GM18909 (cell line): Measurements from ENCODE around the gene HINT1.
"Not testable (repeated sequence)": the region's sequence is repeated elsewhere in the genome, so short reads cannot be mapped to it uniquely, and the experiment has no call there.

ENCODE experiments used
- ATAC-seq: cut with Tn5 transposase; IDR thresholded peaks from one replicate; pipeline ENCODE4 v1.9.1; 2021; ENCODE audit warnings: mild to moderate bottlenecking; ENCODE audit not compliant: unreplicated experiment, poor library complexity

Gene HINT1

DNA sequence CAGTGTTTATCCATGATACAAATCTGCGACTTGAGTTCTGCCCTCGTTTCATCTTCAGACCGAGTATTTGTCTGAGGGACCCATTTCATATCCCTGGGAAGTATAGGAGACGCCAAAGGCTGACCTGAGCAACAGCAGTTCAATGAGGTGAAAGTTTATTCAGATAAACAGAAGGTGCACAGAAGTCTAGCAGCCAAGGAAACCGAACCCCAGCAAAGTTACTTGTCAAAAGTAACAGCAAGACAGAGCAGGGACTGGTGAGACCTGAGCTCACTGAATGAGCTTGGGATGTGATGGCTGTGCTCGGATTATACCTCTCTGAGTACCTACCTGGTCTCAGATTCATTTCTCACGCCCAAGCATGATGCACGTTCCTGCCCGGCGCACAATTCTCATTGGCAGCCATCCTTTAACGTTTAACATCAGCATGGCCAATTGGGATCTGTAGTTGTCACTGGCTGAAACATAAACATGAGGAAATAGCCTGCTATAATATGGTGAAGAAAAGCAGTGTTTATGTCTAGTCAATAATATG is 6.3 kb upstream of the HINT1 start:
- no peak for ATAC-seq

DNA sequence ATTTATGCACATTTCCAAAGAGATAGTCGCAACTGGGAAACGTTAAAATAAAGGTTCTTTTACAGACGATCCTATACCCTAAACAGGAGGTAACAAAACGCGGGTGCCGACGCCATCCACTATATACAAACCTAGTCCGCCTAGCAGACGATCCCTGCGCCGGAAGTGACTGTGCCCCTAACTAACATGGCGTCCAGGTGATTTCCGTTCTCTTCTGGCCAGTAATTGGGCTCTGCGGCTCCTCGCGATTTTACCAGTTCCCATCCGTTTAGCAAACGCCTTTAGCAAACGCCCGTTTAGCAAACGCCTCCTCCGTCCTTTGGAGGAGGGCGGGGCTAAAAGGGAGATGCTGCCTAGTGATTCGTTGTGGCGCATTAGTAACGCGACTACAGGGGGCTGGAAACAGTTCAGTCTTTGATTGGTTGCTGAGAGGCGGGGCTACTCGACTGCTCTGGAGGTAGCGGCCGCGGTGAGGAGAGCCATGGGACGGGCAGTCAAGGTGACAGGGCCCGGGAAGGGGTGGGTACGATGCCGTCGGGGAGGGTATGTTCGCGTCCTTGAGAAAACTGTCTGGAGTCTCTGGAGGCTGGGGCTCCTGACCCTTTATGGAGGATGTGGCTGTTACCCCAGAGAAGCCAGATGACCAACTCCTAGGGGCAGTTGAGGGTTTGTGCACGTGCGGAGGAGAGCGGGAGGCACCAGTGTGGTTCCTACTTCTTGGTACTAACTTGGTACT is 5.7 kb upstream of the HINT1 start, which contains the start of gene LYRM7:
Gene LYRM7, plus strand, starts transcription at position 405 of the 736 bp plus-strand sequence. Its CDS starts 77 bp downstream, at position 482.
- peak; percentile 98 for ATAC-seq

DNA sequence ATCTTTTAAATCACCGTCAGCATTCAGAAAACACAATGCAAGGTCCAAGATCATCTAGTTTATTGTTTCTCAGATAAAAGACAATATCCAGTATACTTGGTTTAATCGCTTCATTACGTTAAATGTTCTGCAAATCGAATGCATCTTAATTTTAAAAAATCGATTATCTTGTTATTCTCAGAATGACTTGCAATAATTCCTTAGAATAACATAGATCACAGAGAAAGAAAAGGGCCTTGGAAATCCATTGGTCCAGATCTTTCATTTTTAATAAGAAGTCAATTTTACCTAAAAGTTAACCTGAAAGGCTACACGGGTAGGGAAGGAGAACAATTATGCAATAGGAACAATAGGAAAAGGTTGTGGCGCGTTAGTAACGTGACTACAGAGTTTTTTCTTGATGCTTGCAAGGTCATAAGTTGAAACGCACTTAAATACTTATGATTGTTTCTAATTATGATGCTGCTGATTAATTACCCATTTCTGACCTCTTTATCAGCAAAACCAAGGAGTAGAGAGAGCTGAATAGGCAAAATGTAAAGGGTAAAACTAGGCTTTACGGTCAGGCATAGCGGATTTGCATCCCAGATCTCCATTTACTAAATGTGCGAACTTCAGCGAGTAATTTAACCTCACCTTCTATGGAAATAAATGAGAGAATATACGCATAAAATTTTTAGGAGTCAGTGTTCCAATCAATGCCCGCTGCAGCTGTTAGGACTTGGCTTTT is 4.9 kb upstream of the HINT1 start:
- ATAC-seq, result no peak

DNA sequence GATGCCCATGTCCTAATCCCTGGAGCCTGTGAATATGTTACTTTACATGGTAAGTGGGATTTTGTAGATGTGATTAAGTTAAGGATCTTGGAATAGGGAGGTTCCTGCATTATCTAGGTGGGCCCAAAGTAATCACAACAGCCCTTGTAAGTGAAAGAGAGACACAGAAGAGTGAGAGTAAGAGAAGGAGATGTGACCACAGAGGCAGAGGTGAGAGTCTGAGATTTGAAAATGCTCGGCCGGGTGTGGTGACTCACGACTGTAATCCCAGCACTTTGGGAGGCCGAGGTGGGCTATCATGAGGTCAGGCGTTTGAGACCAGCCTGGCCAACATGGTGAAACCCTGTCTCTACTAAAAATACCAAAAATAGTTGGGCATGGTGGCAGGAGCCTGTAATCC is 2.6 kb upstream of the HINT1 start:
- no peak for ATAC-seq

DNA sequence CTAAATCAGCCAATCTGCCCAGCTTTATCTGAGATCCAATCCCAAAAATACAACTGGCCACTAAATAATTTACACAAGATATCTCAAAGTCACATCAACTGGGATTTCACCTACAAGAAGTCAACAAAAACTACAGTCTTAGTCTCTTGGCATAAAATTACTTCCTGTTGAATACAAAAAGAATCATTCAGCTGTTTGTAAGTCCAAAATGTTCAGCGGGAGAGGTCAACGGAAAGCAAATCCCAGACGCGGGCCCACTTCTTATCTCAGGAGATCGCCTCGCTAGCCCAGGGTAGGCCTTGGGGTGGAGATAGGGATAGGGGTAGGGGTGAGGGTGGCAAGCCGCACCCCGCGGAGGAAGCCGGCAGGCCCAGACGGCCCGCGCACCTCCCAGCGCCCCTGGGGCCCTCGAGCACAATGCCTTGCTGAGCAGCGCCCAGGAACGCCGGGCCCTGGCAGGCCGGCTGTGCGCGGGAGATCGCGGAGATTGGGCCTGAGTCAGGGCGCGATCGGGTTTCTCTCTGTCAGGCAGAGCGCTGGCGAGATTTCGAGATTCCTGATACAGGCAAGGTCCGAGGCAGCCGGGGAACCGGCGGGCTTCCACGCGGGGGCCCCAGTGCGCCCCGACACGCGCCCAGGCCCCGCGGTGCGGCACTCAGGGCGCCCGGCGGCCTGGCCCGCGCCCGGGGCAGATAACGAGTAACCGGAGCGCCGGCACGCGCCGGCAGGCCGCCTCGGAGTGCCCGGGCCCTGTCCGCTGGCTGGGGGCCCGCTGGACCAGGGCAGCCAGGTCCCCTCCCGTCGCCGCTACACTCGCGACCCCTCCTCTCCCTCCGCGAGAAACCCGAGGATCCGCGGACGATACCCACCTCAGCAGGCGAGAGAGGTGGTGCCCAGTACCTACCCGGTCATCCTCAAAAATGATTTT is 601 bp downstream of the HINT1 start:
- ATAC-seq, result peak; percentile 76

DNA sequence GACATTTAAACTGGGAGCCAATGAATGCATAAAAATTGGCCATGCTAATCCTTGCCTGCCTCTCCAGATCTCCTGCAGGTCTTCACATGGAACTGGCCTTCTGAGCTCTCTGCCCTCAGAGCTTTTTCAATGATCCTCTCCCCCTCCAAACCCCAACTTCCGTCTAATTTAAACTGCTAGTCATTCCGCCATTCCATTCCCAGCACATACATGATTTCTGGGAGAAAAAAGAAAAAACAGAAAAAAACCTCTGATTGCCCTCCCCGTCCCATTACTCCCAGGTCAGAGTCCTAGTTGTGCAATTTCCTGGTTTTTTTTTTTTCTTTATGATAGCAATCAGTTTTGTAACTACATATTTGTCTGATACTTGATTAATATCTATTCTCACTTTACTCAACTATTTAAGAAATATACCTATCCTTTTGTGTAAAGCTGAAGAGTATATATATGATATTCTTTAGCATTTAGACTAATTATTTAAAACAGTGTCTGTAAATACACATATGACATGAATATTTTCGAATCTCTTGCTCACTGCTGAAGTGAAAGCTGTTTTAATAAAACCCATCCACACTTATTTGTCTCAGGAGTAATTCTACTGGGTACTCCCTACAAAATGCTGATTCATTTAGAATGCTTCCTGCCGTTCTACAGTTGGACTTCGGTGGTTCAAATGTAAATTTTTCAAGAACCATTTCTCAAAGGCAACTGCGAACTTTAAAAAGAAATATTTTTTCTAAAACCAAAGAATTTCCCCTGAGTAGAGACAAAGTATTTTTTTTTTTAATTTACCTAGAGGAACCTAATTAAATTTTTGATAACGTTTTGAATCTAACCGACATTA is 1.6 kb downstream of the HINT1 start:
- no peak for ATAC-seq

DNA sequence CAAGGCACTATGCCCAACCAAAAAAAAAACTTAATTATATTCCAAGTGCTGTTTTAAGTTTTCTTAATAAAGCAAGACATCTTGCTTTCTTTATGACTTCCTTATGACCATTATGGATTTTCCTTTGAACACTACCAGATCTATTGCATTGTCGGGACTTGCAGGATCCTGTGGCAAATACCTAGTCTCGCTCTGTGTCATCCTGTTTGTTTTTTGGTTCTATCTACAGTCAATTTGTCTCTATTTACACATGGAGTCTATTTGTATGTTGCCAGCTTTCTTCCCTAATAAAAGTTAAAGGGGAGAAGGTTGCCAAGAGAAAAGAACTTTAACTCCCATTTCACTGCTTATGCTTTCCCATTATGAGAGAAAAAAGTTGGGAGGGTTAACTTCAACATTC is 4.9 kb downstream of the HINT1 start:
- no peak for ATAC-seq

DNA sequence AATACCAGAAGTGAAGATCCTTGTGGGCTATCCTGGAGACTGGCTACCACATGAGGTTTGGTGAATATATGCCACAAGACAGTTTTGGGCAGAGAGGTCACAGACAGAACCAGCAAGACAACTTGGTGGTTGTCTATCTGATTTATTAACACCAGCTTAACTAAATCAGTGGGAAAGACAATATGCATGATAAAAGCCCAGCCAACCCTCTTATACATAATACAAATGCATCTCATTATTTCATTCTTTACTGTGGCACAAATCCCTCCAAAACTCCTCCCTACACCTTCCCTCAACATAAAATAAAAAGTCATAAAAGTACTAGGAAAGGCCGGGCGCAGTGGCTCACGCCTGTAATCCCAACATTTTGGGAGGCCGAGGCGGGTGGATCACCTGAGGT is 8.1 kb downstream of the HINT1 start:
- no peak for ATAC-seq

DNA sequence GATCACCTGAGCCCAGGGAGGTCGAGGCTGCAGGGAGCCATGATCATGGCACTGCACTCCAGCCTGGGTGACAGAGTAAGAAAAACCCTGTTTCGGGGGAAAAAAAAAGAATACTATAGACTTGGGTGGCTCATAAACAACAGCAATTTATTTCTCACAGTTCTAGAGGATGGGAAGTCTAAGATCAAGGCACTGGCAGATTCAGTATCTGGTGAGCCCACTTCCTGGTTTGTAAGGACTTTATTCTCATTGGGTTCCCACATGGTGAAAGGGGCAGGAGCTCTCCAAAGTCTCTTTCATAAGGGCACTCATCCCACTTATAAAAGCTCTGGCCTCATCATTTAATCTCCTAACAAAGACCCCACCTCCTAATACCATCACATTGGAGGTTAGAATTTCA is 8.7 kb downstream of the HINT1 start:
- no peak for ATAC-seq

DNA sequence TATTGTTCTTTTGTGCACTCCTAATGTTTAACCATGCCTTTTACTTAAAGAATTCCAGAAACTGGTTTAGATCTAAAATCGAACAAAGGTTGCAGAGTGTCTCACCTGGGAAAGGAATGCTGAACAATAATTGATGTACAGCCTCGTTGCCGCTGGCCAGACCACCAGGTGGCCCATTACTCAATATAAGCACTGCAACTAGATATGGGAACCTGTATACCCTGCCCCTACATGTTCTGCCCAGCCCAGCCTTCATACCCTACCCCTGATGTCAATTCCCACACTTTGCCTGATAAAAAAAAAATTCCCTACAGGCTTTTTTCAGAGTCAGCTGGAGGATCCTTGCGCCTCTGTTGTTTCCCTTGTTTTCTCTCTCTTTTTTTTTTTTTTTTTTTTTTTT is 13.8 kb downstream of the HINT1 start:
- ATAC-seq, result no peak

DNA sequence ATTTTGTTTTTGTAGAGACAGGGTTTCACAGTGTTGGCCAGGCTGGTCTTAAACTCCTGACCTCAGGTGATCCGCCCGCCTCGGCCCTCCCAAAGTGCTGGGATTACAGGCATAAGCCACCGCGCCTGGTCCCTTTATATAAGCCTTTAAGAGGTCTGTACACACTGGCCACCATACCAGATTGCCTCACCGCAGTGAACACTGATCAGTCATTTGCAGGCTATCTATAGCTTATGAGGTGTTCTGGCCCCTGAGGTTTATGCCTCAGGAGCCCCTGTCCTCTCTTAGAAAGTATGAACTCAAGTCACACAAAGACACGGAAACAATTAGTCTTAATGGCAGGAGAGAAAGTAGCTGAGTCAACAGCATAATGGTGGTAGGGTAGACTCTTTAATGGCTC is 14.6 kb downstream of the HINT1 start:
- no peak for ATAC-seq

DNA sequence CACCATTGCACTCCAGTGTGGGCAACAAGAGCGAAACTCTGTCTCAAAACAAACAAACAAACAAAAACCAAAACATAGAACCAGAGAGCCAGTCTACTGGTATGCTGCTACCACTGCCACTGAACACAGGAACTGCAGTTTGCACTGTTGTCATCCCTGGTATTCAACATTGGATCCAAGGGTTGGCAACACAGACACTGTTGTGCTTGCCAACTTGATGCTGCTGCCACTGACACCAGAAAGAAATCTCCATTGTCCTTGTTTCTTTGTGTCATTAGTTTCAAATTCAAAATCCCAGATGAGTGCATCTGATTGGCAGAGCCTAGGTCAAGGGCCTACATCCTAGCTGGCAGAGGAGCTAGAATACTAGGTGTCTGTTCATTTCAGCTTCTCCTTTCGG is 16.2 kb downstream of the HINT1 start:
- ATAC-seq, result no peak

DNA sequence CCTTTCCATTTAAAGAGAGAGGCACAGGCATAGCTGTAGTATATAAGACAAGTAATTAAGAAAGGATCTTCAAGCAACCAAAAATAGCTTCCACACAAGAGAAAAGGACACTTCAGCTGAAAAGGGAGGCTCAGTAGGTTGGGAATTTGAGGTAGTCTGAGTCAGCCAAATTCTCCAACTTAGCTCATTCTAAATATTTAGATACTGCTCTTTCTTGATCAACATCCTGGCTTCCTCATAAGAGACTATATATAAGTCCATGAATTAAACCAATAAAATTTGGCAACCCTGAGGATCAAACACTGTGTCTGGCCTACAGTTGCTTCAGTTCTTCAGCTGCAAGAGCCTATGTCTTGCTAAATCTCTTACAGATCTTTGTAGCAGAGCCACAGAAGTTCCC is 17.8 kb downstream of the HINT1 start:
- no peak for ATAC-seq

DNA sequence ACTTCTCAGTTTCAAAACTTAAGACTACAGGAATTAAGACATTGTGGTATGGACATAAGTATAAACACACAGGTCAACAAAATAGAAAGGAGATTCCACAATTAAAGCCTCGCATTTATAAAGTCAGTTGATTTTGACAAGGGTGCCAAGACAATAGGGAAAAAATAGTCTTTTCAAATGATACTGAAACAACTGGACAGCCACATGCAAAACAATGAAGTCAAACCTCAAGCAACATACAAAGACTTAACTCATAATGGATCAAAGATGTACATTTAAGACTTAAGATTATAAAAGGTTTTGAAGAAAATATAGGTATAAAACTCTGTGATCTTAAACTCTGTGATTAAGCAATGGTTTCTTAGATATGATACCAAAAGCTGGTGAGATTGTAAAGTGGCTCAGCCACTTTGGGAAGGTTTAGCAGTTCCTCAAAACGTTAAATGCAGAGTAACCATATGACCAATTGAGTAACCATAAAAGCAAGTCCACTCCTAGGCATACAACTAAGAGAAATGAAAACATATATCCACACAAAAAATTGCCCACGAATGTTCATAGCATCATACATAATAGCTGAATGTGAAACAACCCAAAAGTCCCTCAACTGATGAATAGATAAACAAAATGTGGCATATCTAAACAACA is 22.0 kb downstream of the HINT1 start:
- ATAC-seq, result no peak

DNA sequence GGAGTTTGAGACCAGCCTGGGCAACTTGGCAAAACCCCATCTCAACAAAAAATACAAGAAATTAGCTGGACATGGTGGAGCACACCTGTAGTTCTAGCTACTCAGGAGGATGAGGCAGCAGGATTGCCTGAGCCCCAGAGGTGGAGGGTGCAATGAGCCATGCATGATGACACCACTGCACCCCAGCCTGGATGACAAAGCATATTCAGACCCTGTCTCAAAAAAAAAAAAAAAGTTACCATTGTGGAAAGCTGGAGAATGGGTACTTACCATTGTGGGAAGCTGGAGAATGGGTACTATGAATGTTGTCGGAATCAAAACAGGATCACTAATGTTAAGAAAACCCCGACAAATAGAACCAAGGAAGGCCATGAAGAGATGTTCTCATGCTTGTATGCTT is 25.7 kb downstream of the HINT1 start:
- no peak for ATAC-seq

DNA sequence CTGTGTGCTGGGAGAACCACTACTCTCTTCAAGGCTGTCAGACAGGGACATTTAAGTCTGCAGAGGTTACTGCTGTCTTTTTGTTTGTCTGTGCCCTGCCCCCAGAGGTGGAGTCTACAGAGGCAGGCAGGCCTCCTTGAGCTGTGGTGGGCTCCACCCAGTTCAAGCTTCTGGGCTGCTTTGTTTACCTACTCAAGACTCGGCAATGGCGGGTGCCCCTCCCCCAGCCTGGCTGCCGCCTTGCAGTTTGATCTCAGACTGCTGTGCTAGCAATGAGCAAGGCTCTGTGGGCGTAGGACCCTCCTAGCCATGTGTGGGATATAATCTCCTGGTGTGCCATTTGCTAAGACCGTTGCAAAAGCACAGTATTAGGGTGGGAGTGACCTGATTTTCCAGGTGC is 26.6 kb downstream of the HINT1 start:
- ATAC-seq, result not testable (repeated sequence)

DNA sequence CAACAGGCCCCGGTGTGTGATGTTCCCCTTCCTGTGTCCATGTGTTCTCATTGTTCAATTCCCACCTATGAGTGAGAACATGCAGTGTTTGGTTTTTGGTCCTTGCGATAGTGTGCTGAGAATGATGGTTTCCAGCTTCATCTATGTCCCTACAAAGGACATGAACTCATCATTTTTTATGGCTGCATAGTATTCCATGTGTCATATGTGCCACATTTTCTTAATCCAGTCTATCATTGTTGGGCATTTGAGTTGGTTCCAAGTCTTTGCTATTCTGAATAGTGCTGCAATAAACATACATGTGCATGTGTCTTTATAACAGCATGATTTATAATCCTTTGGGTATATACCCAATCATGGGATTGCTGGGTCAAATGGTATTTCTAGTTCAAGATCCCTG is 32.0 kb downstream of the HINT1 start:
- ATAC-seq, result not testable (repeated sequence)

DNA sequence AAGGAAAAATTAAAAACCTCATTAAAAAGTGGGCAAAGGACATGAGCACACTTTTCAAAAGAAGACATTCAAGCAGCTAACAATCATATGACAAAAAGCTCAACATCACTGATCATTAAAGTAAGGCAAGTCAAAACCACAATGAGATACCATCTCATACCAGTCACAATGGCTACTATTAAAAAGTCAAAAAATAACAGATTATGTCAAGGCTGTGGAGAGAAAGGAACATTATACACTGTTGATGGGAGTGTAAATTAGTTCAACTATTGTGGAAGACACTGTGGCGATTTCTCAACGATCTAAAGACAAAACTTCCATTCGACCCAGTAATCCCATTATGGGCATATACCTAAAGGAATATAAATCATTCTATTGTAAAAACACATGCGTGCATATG is 35.8 kb downstream of the HINT1 start:
- ATAC-seq, result no peak

DNA sequence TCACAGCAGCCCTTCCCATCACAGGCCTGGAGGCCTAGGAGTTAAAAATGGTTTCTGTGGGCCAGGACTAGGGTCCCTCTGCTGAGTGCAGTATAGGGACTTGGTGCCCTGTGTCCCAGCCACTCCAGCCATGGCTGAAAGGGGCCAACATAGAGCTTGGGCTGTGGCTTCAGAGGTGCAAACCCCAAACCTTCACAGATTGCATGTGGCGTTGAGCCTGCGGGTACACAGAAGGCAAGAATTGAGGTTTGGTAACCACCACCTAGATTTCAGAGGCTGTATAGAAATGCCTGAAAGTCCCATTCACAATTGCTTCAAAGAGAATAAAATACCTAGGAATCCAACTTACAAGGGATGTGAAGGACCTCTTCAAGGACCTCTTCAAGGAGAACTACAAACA is 37.8 kb downstream of the HINT1 start:
- ATAC-seq, result not testable (repeated sequence)
